Right cardiac atrium (tissue), 5 donors: ENCODE measurements around the gene EAF1. TPM values are rescaled to one million over a fixed set of nuclear protein-coding genes. Genes with fewer than 3 reads are reported as not detected.
"Not testable (repeated sequence)": the region's sequence is repeated elsewhere in the genome, so short reads cannot be mapped to it uniquely, and the experiment has no call there.

Experiments used
- ATAC-seq, 2 donors: fragments of 200-7000 bp; cut with Tn5 transposase; one replicate each; pipeline versions ENCODE4 v1.8.0 to v1.9.1; 2020; ENCODE audit warnings: moderate library complexity in 2 of 2, mild to moderate bottlenecking in 1 of 2
- DNase-seq, 3 donors: peaks; one replicate each; pipeline ENCODE4 v3.0.0-alpha.2; 2020
- H3K27ac ChIP-seq: one replicate; pipeline ENCODE4 v1.5.1; 2013; ENCODE audit warnings: mild to moderate bottlenecking, low read length, control low read depth, moderate library complexity
- H3K27me3 ChIP-seq: one replicate; pipeline ENCODE4 v1.6.1; 2013; ENCODE audit not compliant: control insufficient read depth, insufficient read depth
- H3K4me1 ChIP-seq: one replicate; pipeline ENCODE4 v1.6.1; 2013; ENCODE audit warnings: low read length; ENCODE audit not compliant: control insufficient read depth, insufficient read depth
- H3K4me3 ChIP-seq: one replicate; pipeline ENCODE4 v1.5.1; 2013; ENCODE audit warnings: low read length, control low read depth
- H3K9me3 ChIP-seq: one replicate; pipeline ENCODE4 v1.6.1; 2013; ENCODE audit warnings: low read length; ENCODE audit not compliant: control insufficient read depth
- WGBS: extraction: QIAGEN DNeasy Blood & Tissue Kit; methylation state at CpG from one replicate; pipeline ENCODE4 v1.1.7; 2013; 5-methylcytosine and 5-hydroxymethylcytosine counted together
- intact Hi-C, 4 donors: fragments of 100-400 bp; cut with DNase I; formaldehyde crosslinking; loops; one replicate each; pipeline versions ENCODE4 v1.11.0 to v1.14.0; 2022 to 2023
- polyA plus RNA-seq: library from polyadenylated mRNA; stranded (reverse); fragments of 200-250 nt; gene quantifications from one replicate; pipeline ENCODE4 v1.2.3, GENCODE V29; 2013
- total RNA-seq, 4 donors: library from RNA; stranded (reverse); fragmentation: NEBNext Ultra II Directional; extraction: Animal tissue kit (Norgen Biotek cat#: 25700); gene quantifications; one replicate each; pipeline ENCODE4 v1.2.1, GENCODE V29; 2021
- donor health status: healthy with polysubstance abuse.
- donor health status: DM: no; HTN: yes; CAD: no.
- donor health status: DM: no; HTN: no; CAD: no.
- donor health status: DM: no; HTN: yes; CAD: no; lungs with severe emphysema.
- donor health status: DM: yes; HTN: yes; CAD: no.

Gene EAF1
- total and polyA plus RNA-seq, 5 donors, result 3.3 to 13.1 (median 7.8) TPM

GRCh38 chr3:15479400-15480224, 52.2 kb downstream of the EAF1 start:
- Histone ChIP-seq H3K9me3 (no peaks in the 10 kb centered on the region), H3K4me1 (peaks cover 7% of the 10 kb centered on the region), H3K4me3 (no peak overlapping the region), H3K27me3 (no peaks in the 10 kb centered on the region), H3K27ac (no peak overlapping the region)
- no peak for DNase-seq
- ATAC-seq, result peak in 1 of 2 donors; percentile 22
- intact Hi-C loops, result no loop called here

- H3K4me3 ChIP-seq, ATAC-seq, H3K27me3 ChIP-seq, H3K4me1 ChIP-seq, DNase-seq, H3K27ac ChIP-seq, H3K9me3 ChIP-seq, intact Hi-C loops: not testable (repeated sequence)
- WGBS, result 97% methylated on average over 6 of the region's 6 CpGs
These were observed 57.2 kb downstream of the EAF1 start for GRCh38 chr3:15484551-15484950.

DNA sequence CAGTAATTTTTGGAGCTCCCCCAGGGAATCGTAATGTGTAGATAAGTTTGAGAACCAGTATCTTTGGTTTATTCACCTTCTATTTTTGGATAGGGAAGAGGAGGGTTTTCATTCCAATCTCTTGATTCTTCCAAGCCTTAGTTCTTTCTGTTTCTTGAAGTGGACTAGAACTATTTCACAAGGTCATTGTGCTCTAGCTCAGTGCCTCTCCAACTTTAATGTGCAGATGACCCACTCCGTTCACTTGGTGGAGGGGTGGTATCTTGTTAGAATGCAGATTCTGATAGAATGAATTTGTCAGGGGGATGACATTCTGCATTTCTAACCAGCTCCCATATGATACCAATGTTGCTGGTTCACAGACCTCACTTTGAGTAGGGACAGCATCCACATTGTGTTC, 58.6 kb downstream of the EAF1 start:
- Histone ChIP-seq H3K4me1 (no peaks in the 10 kb centered on the region), H3K27ac (no peak overlapping the region), H3K9me3 (no peaks in the 10 kb centered on the region), H3K27me3 (no peaks in the 10 kb centered on the region), H3K4me3 (no peak overlapping the region)
- no peak for ATAC-seq
- DNase-seq, result no peak
- intact Hi-C loops, result no loop called here
- 73% methylated on average over 2 of the region's 2 CpGs for WGBS

- Histone ChIP-seq H3K4me3 (no peak overlapping the region), H3K9me3 (no peaks in the 10 kb centered on the region), H3K27ac (no peak overlapping the region), H3K27me3 (no peaks in the 10 kb centered on the region), H3K4me1 (no peaks in the 10 kb centered on the region)
- ATAC-seq, result no peak
- intact Hi-C loops, result no loop called here
- DNase-seq, result no peak
- 92% methylated on average over 4 of the region's 4 CpGs for WGBS
These were observed 59.6 kb downstream of the EAF1 start for GRCh38 chr3:15486979-15487378.

DNA sequence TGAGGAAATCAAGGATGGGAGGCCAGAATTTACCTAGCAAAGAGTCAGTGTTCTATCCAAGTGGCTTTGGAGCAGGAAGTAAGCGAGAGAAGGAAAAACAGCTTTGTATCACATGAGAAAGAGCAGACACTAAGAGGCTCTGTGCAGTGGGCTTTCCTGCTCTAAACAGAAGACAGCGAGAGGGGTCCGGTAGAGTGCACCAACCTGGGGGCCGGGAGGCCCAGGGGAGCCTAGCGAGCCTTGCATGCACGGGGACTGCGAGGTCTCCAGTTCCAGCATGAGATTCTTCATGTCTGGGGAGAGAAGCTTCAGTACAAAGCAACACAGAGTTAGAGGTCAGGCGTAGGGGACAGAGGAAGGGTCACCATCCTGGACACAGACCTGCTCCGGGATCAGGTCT, 60.6 kb downstream of the EAF1 start:
- intact Hi-C loops, result no loop called here
- H3K9me3 ChIP-seq, result no peaks in the 10 kb centered on the region
- no peaks in the 10 kb centered on the region for H3K4me1 ChIP-seq
- no peak for DNase-seq
- 94% methylated on average over 9 of the region's 9 CpGs for WGBS
- no peak overlapping the region for H3K27ac ChIP-seq
- no peak overlapping the region for H3K4me3 ChIP-seq
- ATAC-seq, result no peak
- no peaks in the 10 kb centered on the region for H3K27me3 ChIP-seq

DNA sequence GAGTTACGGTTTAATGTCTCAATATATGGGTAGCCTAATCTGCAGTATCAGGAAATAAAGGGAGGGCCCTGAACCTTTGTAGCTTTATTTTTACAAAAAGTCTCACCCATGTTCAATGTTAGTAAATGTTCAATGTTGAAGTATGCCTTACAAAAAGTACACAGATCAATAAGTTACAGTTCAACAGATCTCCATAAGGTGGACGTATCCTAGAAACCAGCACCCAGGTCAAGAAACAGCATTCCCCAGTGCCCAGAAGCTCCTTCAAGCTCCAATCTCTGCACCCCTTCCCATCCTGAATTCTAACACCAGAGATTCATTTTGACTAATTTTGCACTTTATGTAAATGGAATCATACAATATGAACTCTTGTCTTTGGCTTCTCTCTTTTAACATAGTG, 62.8 kb downstream of the EAF1 start:
- ATAC-seq (no peak), DNase-seq (no peak)
- peaks cover 5% of the 10 kb centered on the region for H3K4me1 ChIP-seq
- no peak overlapping the region for H3K27ac ChIP-seq
- WGBS, result 95% methylated on average over 2 of the region's 2 CpGs
- intact Hi-C loops, result no loop called here
- no peak overlapping the region for H3K4me3 ChIP-seq
- no peaks in the 10 kb centered on the region for H3K9me3 ChIP-seq
- H3K27me3 ChIP-seq, result no peaks in the 10 kb centered on the region

- no peak overlapping the region for H3K27ac ChIP-seq
- H3K4me1 ChIP-seq, result peaks cover 5% of the 10 kb centered on the region
- WGBS, result 94% methylated on average over 8 of the region's 8 CpGs
- DNase-seq, result no peak
- ATAC-seq, result no peak
- no peak overlapping the region for H3K4me3 ChIP-seq
- H3K27me3 ChIP-seq, result no peaks in the 10 kb centered on the region
- intact Hi-C loops, result no loop called here
- no peaks in the 10 kb centered on the region for H3K9me3 ChIP-seq
These were observed 63.7 kb downstream of the EAF1 start for GRCh38 chr3:15491143-15491542.

Other genes with a start within 250 kb of the EAF1 start
- gene CAPN7, start 221.4 kb upstream of the EAF1 start, total RNA-seq, result 10 to 100 TPM; 28.5 to 33.7 (median 30.9) TPM
- 13.2 TPM for gene CAPN7, start 221.4 kb upstream of the EAF1 start, polyA plus RNA-seq
- gene SH3BP5, start 95.0 kb upstream of the EAF1 start, total RNA-seq, result 10 to 100 TPM; 13.6 to 26.6 (median 15.7) TPM
- gene SH3BP5, start 95.0 kb upstream of the EAF1 start, polyA plus RNA-seq, result 12.9 TPM
- 10 to 100 TPM in 3 of 4 donors, 1 to 10 TPM in 1; 8.3 to 11.8 (median 10.6) TPM for gene METTL6, start 54 bp upstream of the EAF1 start, total RNA-seq
- 8.8 TPM for gene METTL6, start 54 bp upstream of the EAF1 start, polyA plus RNA-seq
- 10 to 100 TPM in 1 of 4 donors, 1 to 10 TPM in 3; 1.7 to 18.9 (median 3.4) TPM for gene COLQ, start 94.1 kb downstream of the EAF1 start, total RNA-seq
- 4.3 TPM for gene COLQ, start 94.1 kb downstream of the EAF1 start, polyA plus RNA-seq
- 10 to 100 TPM; 10.8 to 16.8 (median 13.8) TPM for gene HACL1, start 174.0 kb downstream of the EAF1 start, total RNA-seq
- 9.7 TPM for gene HACL1, start 174.0 kb downstream of the EAF1 start, polyA plus RNA-seq
- gene BTD, start 174.1 kb downstream of the EAF1 start, total RNA-seq, result 10 to 100 TPM; 10.1 to 13.5 (median 10.9) TPM
- 8.0 TPM for gene BTD, start 174.1 kb downstream of the EAF1 start, polyA plus RNA-seq